ENCODE data around the gene NSUN2. TPM values are rescaled to one million over a fixed set of nuclear protein-coding genes. Genes with fewer than 3 reads are reported as not detected.
"Not testable (repeated sequence)": the region's sequence is repeated elsewhere in the genome, so short reads cannot be mapped to it uniquely, and the experiment has no call there.

Gene NSUN2
- polyA plus RNA-seq, 1 experiment, result 31.2 TPM

- Histone ChIP-seq H3K4me3 (ENCODE audit: low read depth, low read length) (no peak overlapping the region), H3K36me3 (ENCODE audit: control insufficient read depth, insufficient read depth, low read length) (peaks cover 5% of the 10 kb centered on the region), H3K27me3 (ENCODE audit: control insufficient read depth, insufficient read depth, low read length) (no peaks in the 10 kb centered on the region)
- TF ChIP-seq CTCF (IDR thresholded peaks at IDR 0.05; ENCODE audit: insufficient read depth, low read depth, low read length), result no peak
- ChIA-PET CTCF (no interaction called here), POLR2A (no interaction called here)
- no peak for DNase-seq (ENCODE audit: low read depth)
Observed at GRCh38 chr5:6656680-6657079, 23.8 kb upstream of the NSUN2 start.

GRCh38 chr5:6655432-6655831 is 22.6 kb upstream of the NSUN2 start:
- no peak overlapping the region for H3K4me3 ChIP-seq (ENCODE audit: low read depth, low read length)
- peaks cover 5% of the 10 kb centered on the region for H3K36me3 ChIP-seq (ENCODE audit: control insufficient read depth, insufficient read depth, low read length)
- H3K27me3 ChIP-seq (ENCODE audit: control insufficient read depth, insufficient read depth, low read length), result no peaks in the 10 kb centered on the region
- TF ChIP-seq CTCF (IDR thresholded peaks at IDR 0.05; ENCODE audit: insufficient read depth, low read depth, low read length), result no peak
- DNase-seq (ENCODE audit: low read depth), result no peak
- POLR2A ChIA-PET, result no interaction called here
- CTCF ChIA-PET, result no interaction called here

GRCh38 chr5:6652025-6652424 is 19.2 kb upstream of the NSUN2 start:
- Histone ChIP-seq H3K36me3 (ENCODE audit: control insufficient read depth, insufficient read depth, low read length) (peaks cover 2% of the 10 kb centered on the region), H3K4me3 (ENCODE audit: low read depth, low read length) (no peak overlapping the region), H3K27me3 (ENCODE audit: control insufficient read depth, insufficient read depth, low read length) (no peaks in the 10 kb centered on the region)
- DNase-seq (ENCODE audit: low read depth), result no peak
- ChIA-PET CTCF (interaction anchor here (0.7 to 2.2 kb wide), 3 partner anchors 10 to 22 kb away, joined by 3 to 7 read pairs (median 5); no protein-coding TSS in a partner anchor), POLR2A (no interaction called here)
- no peak for TF ChIP-seq CTCF (IDR thresholded peaks at IDR 0.05; ENCODE audit: insufficient read depth, low read depth, low read length)

GRCh38 chr5:6649681-6650080 is 16.8 kb upstream of the NSUN2 start:
- Histone ChIP-seq H3K4me3 (ENCODE audit: low read depth, low read length) (no peak overlapping the region), H3K27me3 (ENCODE audit: control insufficient read depth, insufficient read depth, low read length) (no peaks in the 10 kb centered on the region), H3K36me3 (ENCODE audit: control insufficient read depth, insufficient read depth, low read length) (no peaks in the 10 kb centered on the region)
- ChIA-PET POLR2A (no interaction called here), CTCF (no interaction called here)
- TF ChIP-seq CTCF (IDR thresholded peaks at IDR 0.05; ENCODE audit: insufficient read depth, low read depth, low read length), result no peak
- DNase-seq (ENCODE audit: low read depth), result no peak

GRCh38 chr5:6649186-6649585 is 16.3 kb upstream of the NSUN2 start:
- CTCF ChIA-PET, result no interaction called here
- TF ChIP-seq CTCF (IDR thresholded peaks at IDR 0.05; ENCODE audit: insufficient read depth, low read depth, low read length), result no peak
- no peak for DNase-seq (ENCODE audit: low read depth)
- POLR2A ChIA-PET, result no interaction called here
- no peaks in the 10 kb centered on the region for H3K27me3 ChIP-seq (ENCODE audit: control insufficient read depth, insufficient read depth, low read length)
- no peaks in the 10 kb centered on the region for H3K36me3 ChIP-seq (ENCODE audit: control insufficient read depth, insufficient read depth, low read length)
- no peak overlapping the region for H3K4me3 ChIP-seq (ENCODE audit: low read depth, low read length)

GRCh38 chr5:6645571-6646362 is 12.9 kb upstream of the NSUN2 start:
- H3K27me3 ChIP-seq (ENCODE audit: control insufficient read depth, insufficient read depth, low read length); POLR2A ChIA-PET; DNase-seq (ENCODE audit: low read depth); H3K4me3 ChIP-seq (ENCODE audit: low read depth, low read length); H3K36me3 ChIP-seq (ENCODE audit: control insufficient read depth, insufficient read depth, low read length): not testable (repeated sequence)
- CTCF ChIA-PET, result interaction anchor here (0.7 kb wide), 1 partner anchor 40 kb away, joined by 3 read pairs; no protein-coding TSS in a partner anchor

All from BJ (cell line).